SK-N-MC (cell line): ENCODE data around the gene STIMATE.

Source experiments
- EZH2 ChIP-seq: fragments of 200-600 bp; sonication (generic); IDR thresholded peaks from one replicate; pipeline ENCODE4 v1.6.1; 2017; ENCODE audit warnings: antibody characterized with exemption
- POLR2AphosphoS5 ChIP-seq: IDR thresholded peaks from 2 replicates; pipeline ENCODE4 v1.6.1; 2012; ENCODE audit warnings: mild to moderate bottlenecking, low read depth, low read length, borderline replicate concordance

- TF ChIP-seq POLR2AphosphoS5 (no peak), EZH2 (no peak)
These were observed 17.8 kb downstream of the STIMATE start for GRCh38 chr3:52879581-52879980.
